ENCODE results near the gene SPTBN1. TPM values are rescaled to one million over a fixed set of nuclear protein-coding genes. Genes with fewer than 3 reads are reported as not detected.

SPTBN1 gene
- polyA plus RNA-seq, 1 donor = 262 TPM

GRCh38 chr2:54589038-54589339 is 132.9 kb downstream of the SPTBN1 start:
- DNase-seq = no peak

DNA sequence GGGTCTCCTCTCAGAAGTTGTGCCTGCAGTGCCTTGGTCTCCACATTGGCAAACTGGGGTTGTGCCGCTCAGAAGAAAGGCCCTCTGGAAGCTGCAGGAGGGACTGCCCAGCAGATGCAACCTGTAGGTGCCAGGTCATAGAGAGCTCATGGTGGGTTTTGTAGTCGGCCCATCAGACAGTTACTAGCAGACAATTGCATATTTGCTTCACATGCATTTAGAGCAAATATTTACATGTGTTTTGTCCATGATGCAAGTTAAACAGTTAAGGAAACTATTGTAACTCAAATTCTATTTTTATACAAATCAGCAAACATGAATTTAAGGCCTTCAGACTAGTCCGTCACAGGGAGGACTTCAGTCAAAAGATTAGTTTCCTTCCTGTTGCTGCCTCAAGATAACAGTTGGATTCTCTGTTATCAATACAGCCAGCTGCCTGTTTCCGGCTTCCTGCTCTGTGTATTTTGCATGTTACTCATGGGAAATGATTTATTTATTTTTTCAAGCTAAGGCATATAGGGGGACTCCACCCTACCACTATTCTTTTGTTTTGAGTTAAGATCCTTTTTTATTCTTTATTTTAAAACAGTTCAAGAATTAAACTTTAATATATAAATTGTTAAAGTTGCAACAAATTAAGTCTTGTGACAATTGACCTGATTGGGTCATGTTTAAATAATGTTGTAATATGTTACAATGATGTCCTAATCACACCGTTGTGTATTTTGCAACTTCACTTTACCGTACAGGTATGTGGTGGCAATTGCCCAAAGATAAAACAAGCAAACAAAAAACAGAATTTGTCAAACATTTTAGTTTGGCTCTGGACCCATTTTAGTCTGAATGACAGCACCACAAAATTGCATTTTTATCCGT is 133.5 kb downstream of the SPTBN1 start:
- no peak for DNase-seq

GRCh38 chr2:54590216-54591120 is 134.3 kb downstream of the SPTBN1 start:
- DNase-seq = no peak

DNA sequence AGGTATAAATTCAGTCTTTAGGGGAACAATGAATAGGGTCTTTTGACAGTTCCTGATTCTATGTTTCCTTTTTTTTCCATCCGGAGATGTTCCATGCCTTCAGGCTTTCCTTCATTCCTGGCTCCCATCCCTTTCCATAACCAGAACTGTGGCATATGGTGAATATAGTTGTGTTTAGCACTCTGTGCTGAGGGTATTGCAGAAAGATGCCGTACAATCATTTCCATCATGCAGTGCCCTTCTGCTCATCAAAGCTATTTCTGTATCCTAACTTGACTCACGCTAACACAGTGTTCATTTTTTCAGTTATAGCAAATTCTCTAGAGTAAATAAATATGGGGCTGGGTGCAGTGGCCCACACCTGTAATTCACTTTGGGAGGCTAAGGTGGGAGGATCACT is 135.4 kb downstream of the SPTBN1 start:
- DNase-seq = no peak

- DNase-seq = no peak
Observed at GRCh38 chr2:54593249-54593648, 137.1 kb downstream of the SPTBN1 start.

DNA sequence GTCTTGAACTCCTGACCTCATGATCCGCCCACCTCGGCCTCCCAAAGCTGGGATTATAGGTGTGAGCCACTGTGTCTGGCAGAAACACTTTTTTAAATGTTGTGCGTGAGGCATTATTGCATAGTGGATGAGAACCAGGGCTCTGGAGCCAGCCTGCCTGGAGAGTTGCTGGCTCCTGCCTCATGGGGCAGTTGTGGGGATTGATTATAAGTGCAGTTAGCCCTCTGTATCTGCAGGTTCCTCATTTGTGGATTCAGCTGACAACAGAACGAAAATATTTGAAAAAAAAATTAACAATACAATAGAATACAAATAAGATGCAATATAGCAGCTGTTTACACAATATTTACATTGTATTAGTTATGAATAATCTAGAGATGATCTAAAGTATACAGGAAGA is 137.9 kb downstream of the SPTBN1 start:
- DNase-seq = no peak

DNA sequence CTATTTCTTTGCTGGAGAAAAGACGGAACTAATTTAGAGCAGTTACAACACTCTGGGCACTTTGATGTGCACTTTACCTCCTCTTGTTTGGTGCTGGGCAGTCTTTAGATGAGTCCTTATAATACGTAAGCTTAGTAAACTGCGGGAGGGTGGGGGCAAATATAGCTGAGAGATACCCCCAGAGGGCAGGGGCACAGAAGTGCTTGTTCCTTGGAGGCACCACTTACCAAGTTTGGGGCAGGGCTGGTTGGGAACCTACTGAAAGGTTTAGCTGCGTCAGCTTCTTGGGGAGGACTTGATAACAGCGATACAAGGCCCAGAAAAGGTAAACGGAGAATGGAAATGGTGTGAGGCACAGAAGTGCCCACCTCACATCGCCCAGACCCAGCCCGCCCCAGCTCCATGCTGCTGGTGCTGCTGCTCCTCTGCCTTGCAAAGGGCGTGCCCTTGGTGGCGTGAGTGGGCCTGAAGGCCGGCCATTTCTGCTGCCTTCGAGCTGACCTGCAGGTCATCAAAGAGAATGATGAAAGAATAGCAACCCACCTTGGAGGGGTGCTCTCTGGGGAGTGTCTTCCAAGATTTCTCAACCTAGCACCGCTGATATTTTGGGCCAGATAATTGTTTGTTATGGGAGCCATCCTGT is 139.2 kb downstream of the SPTBN1 start:
- no peak for DNase-seq

DNA sequence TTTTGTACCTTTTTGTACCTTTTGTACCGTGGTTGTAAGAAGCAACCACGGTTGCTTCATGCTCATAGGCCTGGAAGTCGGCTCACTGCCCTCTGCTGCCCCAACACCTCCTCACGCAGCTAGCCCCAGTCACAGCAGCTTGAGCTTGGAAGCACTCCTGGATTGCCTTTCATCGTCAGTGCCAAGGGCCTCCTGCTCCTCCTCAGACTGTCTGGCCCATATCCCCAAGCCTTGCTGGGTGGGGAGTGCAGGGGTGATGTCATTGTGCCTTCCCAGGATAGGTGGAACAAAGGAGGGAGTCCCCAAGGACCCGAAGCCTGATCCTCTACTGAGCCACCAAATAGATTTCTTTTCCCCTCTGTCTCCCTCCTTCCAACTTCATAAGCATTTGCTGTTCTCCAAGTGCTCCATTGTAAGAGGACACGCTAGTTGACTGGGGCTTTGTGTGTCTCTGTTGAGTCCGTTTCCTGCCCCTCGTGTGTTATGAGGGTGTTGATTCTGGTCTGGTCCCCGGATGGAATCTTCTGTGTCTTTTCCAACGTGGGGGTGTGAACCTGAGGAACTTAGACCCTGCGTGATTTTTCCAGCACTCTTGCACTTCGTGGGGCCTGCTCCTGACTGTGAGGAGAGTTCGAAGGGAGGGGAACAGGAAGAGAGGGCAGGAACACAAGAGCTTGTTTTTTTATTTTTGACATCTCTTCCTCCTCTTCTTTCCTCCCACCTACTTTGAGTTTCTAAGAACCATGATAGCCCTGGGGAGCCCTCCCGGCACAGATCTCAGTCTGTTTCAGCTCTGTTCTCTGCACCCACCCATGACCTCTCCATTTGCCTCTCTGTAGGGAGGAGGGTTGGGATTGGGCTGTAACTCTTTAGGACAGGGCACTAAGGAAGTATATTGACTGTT is 140.1 kb downstream of the SPTBN1 start:
- no peak for DNase-seq

GRCh38 chr2:54597153-54597848 is 141.2 kb downstream of the SPTBN1 start:
- DNase-seq = no peak

DNA sequence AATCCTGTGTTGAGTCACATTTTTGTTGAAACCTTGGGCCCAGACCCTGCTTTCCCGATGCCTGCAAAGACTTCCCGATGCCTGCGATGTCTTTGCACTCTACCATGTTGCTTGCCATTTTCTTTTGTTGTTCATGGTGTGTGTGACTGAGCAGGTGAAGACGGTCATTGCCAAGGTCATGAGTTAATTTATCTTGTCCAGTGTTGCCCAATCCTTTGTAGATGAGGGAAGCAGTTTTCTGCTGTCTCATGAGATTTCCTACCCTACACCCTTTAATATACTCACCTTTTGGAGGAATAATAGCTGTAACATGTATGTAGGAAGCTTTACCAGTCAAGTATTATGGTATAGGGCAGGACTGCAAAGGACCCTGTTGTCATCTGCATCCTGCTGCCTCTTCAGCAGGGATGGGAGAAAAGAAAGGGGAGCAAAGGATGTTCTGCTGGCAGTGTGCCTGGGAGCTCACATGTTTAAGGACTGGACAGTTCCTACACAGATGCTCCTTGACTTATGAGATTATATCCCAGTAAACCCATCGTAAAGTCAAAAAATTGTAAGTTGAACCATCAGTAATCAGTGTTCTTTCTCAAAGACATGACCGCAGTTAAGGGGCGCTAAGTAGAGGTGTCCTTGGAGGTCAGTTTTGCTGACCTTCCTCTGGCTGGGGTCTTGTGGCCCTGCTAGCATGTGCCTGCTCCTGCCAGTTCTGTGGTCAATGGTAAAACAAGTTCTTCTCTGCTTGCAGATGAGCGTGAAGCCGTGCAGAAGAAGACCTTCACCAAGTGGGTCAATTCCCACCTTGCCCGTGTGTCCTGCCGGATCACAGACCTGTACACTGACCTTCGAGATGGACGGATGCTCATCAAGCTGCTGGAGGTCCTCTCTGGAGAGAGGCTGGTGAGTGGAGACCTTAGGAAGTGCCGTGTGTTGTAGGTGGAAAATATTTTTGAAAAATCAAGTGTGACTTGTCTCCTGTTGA is 142.5 kb downstream of the SPTBN1 start:
- no peak for DNase-seq

DNA sequence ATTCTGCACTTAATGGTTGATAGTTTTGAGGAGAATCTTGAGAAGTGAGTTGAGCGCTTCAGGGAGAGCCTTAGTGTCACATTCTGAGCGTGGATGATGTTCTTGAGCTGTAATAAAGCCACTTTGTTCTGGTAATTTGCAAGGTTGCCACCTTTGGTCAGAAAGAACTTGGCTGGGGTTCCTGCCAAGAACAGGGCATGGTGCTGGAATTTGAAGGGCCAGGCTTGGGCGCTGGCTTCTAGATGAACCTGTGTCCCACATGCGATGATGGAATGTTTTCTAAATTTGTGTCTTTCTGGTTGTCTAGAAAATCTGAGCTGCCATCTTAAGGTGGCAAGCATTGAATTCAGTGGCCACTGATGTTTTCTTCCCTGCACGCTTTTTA is 143.2 kb downstream of the SPTBN1 start:
- no peak for DNase-seq

DNA sequence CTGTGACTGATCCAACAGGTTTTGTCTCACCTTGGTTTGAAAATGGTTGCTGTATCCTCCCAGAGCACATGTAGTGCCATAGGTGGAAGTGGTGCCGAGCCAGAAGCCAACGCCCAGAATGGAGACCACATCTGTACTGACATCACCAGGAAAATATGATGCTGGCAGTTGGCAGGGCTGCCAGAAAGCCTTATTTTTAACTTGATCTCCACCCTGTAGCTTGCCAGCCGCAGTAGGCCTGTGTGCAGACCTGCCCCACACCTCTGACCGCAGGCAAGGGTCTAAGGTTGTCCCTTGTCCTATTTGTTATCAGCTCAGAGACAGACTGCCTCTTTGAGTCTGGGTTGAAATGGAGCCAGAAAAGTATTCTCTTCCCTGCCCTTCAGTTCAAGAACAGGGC is 143.8 kb downstream of the SPTBN1 start:
- DNase-seq = no peak

DNA sequence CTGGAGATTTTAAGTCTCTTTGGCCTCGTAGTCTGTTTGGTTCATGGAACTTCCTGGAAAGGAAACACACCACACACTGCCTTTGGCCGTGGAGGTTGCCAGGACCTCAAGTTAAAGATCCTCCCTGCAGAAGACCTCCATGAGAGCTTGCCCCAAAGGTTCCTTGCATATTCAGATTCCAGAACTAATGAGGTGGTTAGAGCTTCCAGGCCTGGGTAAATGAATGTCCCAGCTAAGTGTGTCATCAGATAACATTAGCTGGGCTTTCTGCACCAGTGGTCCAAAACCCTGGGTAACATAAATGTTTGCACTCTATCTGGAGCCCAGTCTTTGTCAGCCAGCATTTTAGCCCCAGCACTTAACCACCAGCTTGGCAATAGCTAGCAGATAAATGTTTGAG is 145.2 kb downstream of the SPTBN1 start:
- DNase-seq = no peak

GRCh38 chr2:54602736-54603322 is 146.7 kb downstream of the SPTBN1 start:
- no peak for DNase-seq

GRCh38 chr2:54603357-54603756 is 147.2 kb downstream of the SPTBN1 start:
- DNase-seq = no peak

GRCh38 chr2:54603796-54604195 is 147.7 kb downstream of the SPTBN1 start:
- no peak for DNase-seq

DNA sequence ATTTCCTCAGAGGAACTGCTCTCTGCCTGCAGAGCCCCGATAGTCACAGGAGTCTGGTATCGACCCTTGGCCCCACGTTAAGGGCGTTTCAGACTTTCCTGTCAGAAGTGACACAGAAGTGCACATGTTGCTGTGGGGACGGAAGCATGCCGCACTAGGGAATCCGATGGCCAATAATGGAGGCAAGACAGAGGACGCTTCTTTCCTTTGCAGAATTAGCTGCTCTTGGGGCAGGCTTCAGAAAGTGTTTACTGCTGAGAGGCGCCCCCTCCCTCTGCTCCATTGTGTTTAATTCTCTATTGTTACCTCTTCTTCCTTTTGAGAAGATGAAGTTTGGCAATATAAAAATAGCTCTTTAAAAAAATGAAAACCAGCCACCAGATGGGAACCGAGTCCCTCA is 148.7 kb downstream of the SPTBN1 start:
- DNase-seq = no peak

GRCh38 chr2:54605836-54606235 is 149.7 kb downstream of the SPTBN1 start:
- no peak for DNase-seq

- no peak for DNase-seq
Observed at GRCh38 chr2:54606393-54606958, 150.3 kb downstream of the SPTBN1 start.
